Nephron (organoid): ENCODE data around the gene CFAP43.

Experiments
- H3K27ac Mint-ChIP-seq, 3 experiments: 2 replicates each; pipeline ENCODE4 v1.8.0; 2020; ENCODE audit warnings: mixed read lengths in 3 of 3, mild to moderate bottlenecking in 2 of 3, moderate library complexity in 1 of 3
- H3K27me3 Mint-ChIP-seq: 2 replicates; pipeline ENCODE4 v1.8.0; 2021; ENCODE audit warnings: low read depth, mild to moderate bottlenecking, moderate library complexity, mixed read lengths
- H3K36me3 Mint-ChIP-seq: 2 replicates; pipeline ENCODE4 v1.8.0; 2020; ENCODE audit warnings: low read depth, mixed read lengths
- H3K4me1 Mint-ChIP-seq: 2 replicates; pipeline ENCODE4 v1.8.0; 2020; ENCODE audit warnings: mixed read lengths
- H3K4me3 Mint-ChIP-seq, 3 experiments: 2 replicates each; pipeline ENCODE4 v1.8.0; 2020; ENCODE audit warnings: mild to moderate bottlenecking in 3 of 3, mixed read lengths in 3 of 3, moderate library complexity in 2 of 3
- H3K9me3 Mint-ChIP-seq: 2 replicates; pipeline ENCODE4 v1.8.0; 2020; ENCODE audit warnings: mixed read lengths
- TF ChIP-seq, protein P1 (sequence below), 3 experiments: fragments of 200-600 bp; sonication (generic); IDR thresholded peaks; one replicate each; pipeline ENCODE4 v1.5.0; 2021; ENCODE audit warnings: antibody characterized with exemption in 3 of 3; ENCODE audit not compliant: unreplicated experiment in 3 of 3

CFAP43 gene

GRCh38 chr10:104144931-104145330 lies 87.2 kb downstream of the CFAP43 start:
- TF ChIP-seq, protein P1, sequence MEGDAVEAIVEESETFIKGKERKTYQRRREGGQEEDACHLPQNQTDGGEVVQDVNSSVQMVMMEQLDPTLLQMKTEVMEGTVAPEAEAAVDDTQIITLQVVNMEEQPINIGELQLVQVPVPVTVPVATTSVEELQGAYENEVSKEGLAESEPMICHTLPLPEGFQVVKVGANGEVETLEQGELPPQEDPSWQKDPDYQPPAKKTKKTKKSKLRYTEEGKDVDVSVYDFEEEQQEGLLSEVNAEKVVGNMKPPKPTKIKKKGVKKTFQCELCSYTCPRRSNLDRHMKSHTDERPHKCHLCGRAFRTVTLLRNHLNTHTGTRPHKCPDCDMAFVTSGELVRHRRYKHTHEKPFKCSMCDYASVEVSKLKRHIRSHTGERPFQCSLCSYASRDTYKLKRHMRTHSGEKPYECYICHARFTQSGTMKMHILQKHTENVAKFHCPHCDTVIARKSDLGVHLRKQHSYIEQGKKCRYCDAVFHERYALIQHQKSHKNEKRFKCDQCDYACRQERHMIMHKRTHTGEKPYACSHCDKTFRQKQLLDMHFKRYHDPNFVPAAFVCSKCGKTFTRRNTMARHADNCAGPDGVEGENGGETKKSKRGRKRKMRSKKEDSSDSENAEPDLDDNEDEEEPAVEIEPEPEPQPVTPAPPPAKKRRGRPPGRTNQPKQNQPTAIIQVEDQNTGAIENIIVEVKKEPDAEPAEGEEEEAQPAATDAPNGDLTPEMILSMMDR (IDR thresholded peaks at IDR 0.05; ENCODE audit: unreplicated experiment in 3 of 3): no peak
- Mint-ChIP-seq H3K4me3 (no peak overlapping the region), H3K27ac (no peak overlapping the region), H3K27me3 (no peaks in the 10 kb centered on the region), H3K4me1 (no peaks in the 10 kb centered on the region), H3K9me3 (no peaks in the 10 kb centered on the region), H3K36me3 (no peaks in the 10 kb centered on the region)

GRCh38 chr10:104143829-104144228 lies 88.3 kb downstream of the CFAP43 start:
- Mint-ChIP-seq H3K27ac (no peak overlapping the region), H3K9me3 (no peaks in the 10 kb centered on the region), H3K27me3 (no peaks in the 10 kb centered on the region), H3K36me3 (no peaks in the 10 kb centered on the region), H3K4me1 (no peaks in the 10 kb centered on the region), H3K4me3 (no peak overlapping the region)
- TF ChIP-seq, protein P1 (IDR thresholded peaks at IDR 0.05; ENCODE audit: unreplicated experiment in 3 of 3): no peak

DNA sequence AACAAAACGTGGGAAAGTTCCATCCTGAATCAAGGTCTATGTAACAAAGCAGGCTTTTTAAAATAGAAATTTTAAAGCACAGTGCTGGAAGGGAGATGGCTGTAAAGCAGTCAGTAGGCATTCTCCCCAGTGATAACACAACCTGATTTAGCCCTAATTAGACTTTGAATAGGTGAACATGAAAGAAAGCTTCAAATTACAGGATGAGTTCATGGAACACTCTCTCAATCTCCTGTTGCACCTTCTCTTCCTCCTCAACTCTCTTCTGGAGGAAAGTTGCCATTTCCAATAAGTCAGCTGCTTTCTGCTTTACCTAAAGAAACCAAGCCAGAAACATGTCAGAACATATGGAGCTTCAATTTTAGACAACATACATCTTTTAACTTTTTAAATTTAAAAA lies 90.1 kb downstream of the CFAP43 start:
- no peaks in the 10 kb centered on the region for H3K36me3 Mint-ChIP-seq
- no peaks in the 10 kb centered on the region for H3K9me3 Mint-ChIP-seq
- H3K27ac Mint-ChIP-seq: no peak overlapping the region
- TF ChIP-seq, protein P1 (IDR thresholded peaks at IDR 0.05; ENCODE audit: unreplicated experiment in 3 of 3): no peak
- H3K4me3 Mint-ChIP-seq: no peak overlapping the region
- H3K27me3 Mint-ChIP-seq: no peaks in the 10 kb centered on the region
- no peaks in the 10 kb centered on the region for H3K4me1 Mint-ChIP-seq

- TF ChIP-seq, protein P1 (IDR thresholded peaks at IDR 0.05; ENCODE audit: unreplicated experiment in 3 of 3): no peak
- Mint-ChIP-seq H3K4me1 (no peaks in the 10 kb centered on the region), H3K4me3 (no peak overlapping the region), H3K9me3 (no peaks in the 10 kb centered on the region), H3K36me3 (no peaks in the 10 kb centered on the region), H3K27ac (no peak overlapping the region), H3K27me3 (no peaks in the 10 kb centered on the region)
Measured at GRCh38 chr10:104139221-104139620, 92.9 kb downstream of the CFAP43 start.

- H3K4me3 Mint-ChIP-seq: no peak overlapping the region
- no peaks in the 10 kb centered on the region for H3K36me3 Mint-ChIP-seq
- no peaks in the 10 kb centered on the region for H3K4me1 Mint-ChIP-seq
- H3K27me3 Mint-ChIP-seq: no peaks in the 10 kb centered on the region
- TF ChIP-seq, protein P1 (IDR thresholded peaks at IDR 0.05; ENCODE audit: unreplicated experiment in 3 of 3): no peak
- H3K27ac Mint-ChIP-seq: no peak overlapping the region
- no peaks in the 10 kb centered on the region for H3K9me3 Mint-ChIP-seq
Measured at GRCh38 chr10:104138131-104138530, 94.0 kb downstream of the CFAP43 start.

DNA sequence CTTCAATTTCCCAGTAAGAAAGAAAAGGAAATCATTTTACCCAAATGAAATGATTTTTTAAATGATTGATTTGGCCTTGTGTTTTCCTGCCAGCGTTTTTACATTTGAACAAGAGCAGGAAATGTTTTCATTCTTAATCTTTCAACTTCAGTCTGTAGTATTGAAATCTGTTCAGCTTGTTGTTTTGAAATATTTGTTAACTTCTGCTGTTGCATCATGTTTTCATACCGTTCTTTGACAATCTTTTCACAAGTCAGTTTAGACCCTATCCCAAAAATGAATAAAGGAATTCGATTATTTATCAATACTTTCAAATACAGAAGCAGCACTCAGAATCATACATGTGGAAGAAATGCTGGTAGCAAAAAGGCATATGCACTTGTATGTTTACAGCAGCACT lies 102.1 kb downstream of the CFAP43 start:
- no peaks in the 10 kb centered on the region for H3K4me1 Mint-ChIP-seq

More for the DNA sequence above, 102.1 kb downstream of the CFAP43 start:
- Mint-ChIP-seq H3K27ac (no peak overlapping the region), H3K36me3 (peaks cover 3% of the 10 kb centered on the region), H3K4me3 (no peak overlapping the region), H3K9me3 (no peaks in the 10 kb centered on the region), H3K27me3 (no peaks in the 10 kb centered on the region)
- TF ChIP-seq, protein P1 (IDR thresholded peaks at IDR 0.05; ENCODE audit: unreplicated experiment in 3 of 3): no peak
